Measurements from ENCODE around the gene ARL5A.

DNA sequence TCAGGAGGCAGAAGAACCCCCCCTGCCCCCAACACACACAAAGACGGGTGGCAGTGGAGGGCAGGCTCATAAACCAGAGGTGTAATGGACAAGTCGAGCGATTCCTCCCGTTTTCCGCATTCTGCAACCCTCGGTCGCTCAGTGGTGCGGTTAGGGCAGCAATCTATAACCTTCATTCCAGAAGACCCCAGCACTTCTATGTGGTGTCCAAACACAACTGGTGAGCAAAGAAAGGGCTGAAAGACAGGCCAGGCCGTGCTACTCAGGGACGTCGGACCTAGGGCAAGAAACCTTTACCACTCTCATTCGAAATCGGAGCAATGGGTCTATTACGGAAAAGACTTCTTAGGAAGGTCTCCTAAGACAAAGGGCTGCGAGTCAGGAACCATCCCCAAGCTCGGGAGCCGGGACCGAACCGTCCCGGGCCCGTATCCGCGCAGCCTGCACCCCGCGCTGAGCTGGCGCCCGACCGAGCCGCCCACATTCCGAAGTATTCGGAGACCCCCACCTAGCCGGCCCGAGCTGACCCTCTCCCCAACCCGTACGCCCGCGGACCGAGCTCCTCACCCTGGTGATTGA is 568 bp downstream of the ARL5A start:
- TF ChIP-seq, protein P1, sequence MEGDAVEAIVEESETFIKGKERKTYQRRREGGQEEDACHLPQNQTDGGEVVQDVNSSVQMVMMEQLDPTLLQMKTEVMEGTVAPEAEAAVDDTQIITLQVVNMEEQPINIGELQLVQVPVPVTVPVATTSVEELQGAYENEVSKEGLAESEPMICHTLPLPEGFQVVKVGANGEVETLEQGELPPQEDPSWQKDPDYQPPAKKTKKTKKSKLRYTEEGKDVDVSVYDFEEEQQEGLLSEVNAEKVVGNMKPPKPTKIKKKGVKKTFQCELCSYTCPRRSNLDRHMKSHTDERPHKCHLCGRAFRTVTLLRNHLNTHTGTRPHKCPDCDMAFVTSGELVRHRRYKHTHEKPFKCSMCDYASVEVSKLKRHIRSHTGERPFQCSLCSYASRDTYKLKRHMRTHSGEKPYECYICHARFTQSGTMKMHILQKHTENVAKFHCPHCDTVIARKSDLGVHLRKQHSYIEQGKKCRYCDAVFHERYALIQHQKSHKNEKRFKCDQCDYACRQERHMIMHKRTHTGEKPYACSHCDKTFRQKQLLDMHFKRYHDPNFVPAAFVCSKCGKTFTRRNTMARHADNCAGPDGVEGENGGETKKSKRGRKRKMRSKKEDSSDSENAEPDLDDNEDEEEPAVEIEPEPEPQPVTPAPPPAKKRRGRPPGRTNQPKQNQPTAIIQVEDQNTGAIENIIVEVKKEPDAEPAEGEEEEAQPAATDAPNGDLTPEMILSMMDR (IDR thresholded peaks at IDR 0.05), result no peak
- TF ChIP-seq POLR2AphosphoS5 (IDR thresholded peaks at IDR 0.05) (no peak), POLR2A (IDR thresholded peaks at IDR 0.05) (no peak)
